ENCODE measurements around the gene PLA2G3. TPM values are rescaled to one million over a fixed set of nuclear protein-coding genes. Genes with fewer than 3 reads are reported as not detected.
A peak's percentile ranks its signal among the peaks of the same experiment; 100 is the strongest.

The PLA2G3 gene
- total and polyA plus RNA-seq, 2 experiments from 2014 or later: not detected

DNA sequence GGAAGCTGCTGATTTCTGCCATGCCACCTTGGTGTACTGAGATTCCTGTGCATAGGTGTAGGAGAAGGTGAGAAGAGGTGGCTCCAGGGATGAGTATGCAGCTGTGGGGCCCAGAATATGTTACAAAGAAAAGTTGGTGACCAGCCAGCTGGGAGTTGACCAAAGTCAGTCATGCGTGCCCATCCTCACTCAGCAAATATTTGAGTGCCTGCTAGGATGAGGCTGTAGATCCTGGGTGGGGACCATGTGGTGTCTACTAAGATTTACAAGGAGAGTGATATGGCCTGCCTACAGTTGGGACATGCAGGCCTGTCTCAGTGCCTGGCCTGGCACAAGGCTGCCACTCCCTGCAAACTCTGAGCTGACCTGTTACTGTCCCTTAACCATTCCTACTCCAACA lies 39.0 kb upstream of the PLA2G3 start:
- no peaks in the 10 kb centered on the region for H3K27me3 ChIP-seq (replicated peaks; ENCODE audit: insufficient read depth)
- peaks cover 39% of the 10 kb centered on the region for H3F3A ChIP-seq (ENCODE audit: insufficient read depth)
- no peaks in the 10 kb centered on the region for H3K36me3 ChIP-seq (ENCODE audit: low read depth)
- H3K79me2 ChIP-seq (ENCODE audit: insufficient read depth): peaks cover 79% of the 10 kb centered on the region
- H3K4me1 ChIP-seq (ENCODE audit: insufficient read depth): peaks cover 47% of the 10 kb centered on the region
- H3K27ac ChIP-seq: peak overlapping the region; percentile 75
- H3K9me2 ChIP-seq (ENCODE audit: insufficient read depth): no peaks in the 10 kb centered on the region
- H3K4me2 ChIP-seq (ENCODE audit: unreplicated experiment): peak overlapping the region; percentile 49
- peak; percentile 76 for DNase-seq
- no peak overlapping the region for H2AFZ ChIP-seq
- TF ChIP-seq EZH2 (IDR thresholded peaks at IDR 0.05; ENCODE audit: insufficient read depth, poor library complexity, severe bottlenecking) (no peak), EZH2phosphoT487 (IDR thresholded peaks at IDR 0.05; ENCODE audit: insufficient read depth, low read depth) (no peak)
- no peaks in the 10 kb centered on the region for H3K9me3 ChIP-seq (ENCODE audit: low read depth)
- no peak overlapping the region for H3K4me3 ChIP-seq
- H3K9ac ChIP-seq: no peak overlapping the region
- H4K20me1 ChIP-seq (ENCODE audit: insufficient read depth): no peaks in the 10 kb centered on the region
- in situ Hi-C loops (cut with MboI): no loop called here
- WGBS, 2 experiments (ENCODE audit: low coverage in 1 of 2, low lambda C conversion rate in 2 of 2, missing lambda C conversion rate in 2 of 2): 35 to 56% methylated on average over 1 of the region's 1 CpG

DNA sequence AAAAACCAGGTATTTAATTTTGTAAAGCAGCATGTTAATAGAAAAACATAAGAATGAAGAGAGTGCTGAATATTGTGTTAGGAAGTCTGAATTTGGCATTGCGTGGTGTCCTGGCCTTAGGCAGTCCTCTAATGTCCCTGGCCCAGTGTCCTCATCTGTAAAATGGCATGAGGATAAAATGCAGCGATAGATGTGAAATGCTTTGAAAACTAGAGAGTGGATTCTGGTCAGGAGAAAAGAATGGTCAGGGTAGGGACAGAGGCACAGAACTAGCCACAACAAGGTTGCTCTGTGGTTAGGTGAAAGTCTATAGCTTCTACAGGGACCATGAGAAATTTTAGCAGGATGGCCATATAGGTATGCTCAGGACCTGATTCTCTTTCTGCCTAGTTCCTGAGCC lies 38.6 kb upstream of the PLA2G3 start:
- in situ Hi-C loops (cut with MboI): no loop called here
- no peaks in the 10 kb centered on the region for H3K36me3 ChIP-seq (ENCODE audit: low read depth)

DNA sequence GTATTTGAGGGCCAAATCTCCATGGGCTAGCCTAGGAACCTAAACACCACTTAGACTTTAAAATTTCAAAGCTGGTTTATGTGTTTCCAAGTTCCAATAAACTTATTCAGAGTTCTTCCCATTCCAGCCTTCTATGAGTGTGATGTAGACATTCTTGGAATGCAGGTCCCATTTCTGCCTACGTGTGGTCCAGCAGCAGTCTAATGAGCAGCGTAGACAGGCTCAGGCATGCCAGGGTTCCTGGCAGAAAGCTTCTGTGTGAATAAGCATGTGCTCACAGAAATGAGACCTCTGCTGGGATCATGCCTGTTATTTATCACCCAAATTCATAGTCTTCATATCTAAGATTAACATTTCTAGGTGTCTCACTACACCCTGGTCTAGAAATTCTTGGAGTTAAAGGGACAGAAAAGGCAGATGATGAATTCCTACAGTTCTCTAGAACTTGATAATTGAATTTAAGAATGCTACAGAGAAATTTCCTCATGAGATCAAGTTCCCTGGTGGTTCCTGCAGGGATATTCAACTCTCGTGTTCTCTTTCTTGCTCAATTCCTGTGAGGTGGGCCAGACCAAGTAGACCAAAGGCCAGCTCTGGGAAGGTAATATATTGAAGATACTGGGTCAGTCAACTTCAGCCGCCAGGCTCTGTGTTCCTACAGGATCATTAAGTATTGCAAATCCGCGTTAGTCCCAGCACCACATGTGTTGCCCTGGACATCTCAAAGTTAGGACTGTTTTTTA lies 37.3 kb upstream of the PLA2G3 start:
- no peak overlapping the region for H2AFZ ChIP-seq
- TF ChIP-seq EZH2phosphoT487 (IDR thresholded peaks at IDR 0.05; ENCODE audit: insufficient read depth, low read depth): no peak
- TF ChIP-seq EZH2 (IDR thresholded peaks at IDR 0.05; ENCODE audit: insufficient read depth, poor library complexity, severe bottlenecking): no peak
- no peaks in the 10 kb centered on the region for H3K36me3 ChIP-seq (ENCODE audit: low read depth)
- peaks cover 78% of the 10 kb centered on the region for H3K79me2 ChIP-seq (ENCODE audit: insufficient read depth)
- in situ Hi-C loops (cut with MboI): no loop called here
- H3K27me3 ChIP-seq (replicated peaks; ENCODE audit: insufficient read depth): no peaks in the 10 kb centered on the region
- H3K9me3 ChIP-seq (ENCODE audit: low read depth): no peaks in the 10 kb centered on the region
- WGBS, 2 experiments (ENCODE audit: low coverage in 1 of 2, low lambda C conversion rate in 2 of 2, missing lambda C conversion rate in 2 of 2): 41 to 45% methylated on average over 6 of the region's 6 CpGs
- no peak overlapping the region for H3K4me3 ChIP-seq
- peak overlapping the region; percentile 75 for H3K27ac ChIP-seq
- H3K9ac ChIP-seq: peak overlapping the region; percentile 39
- DNase-seq: peak; percentile 96
- peak overlapping the region; percentile 39 for H3K4me2 ChIP-seq (ENCODE audit: unreplicated experiment)
- H3K4me1 ChIP-seq (ENCODE audit: insufficient read depth): peaks cover 62% of the 10 kb centered on the region
- peaks cover 57% of the 10 kb centered on the region for H3F3A ChIP-seq (ENCODE audit: insufficient read depth)
- H3K9me2 ChIP-seq (ENCODE audit: insufficient read depth): no peaks in the 10 kb centered on the region
- no peaks in the 10 kb centered on the region for H4K20me1 ChIP-seq (ENCODE audit: insufficient read depth)

More for the DNA sequence above, 38.6 kb upstream of the PLA2G3 start:
- Histone ChIP-seq H3K4me1 (ENCODE audit: insufficient read depth) (peaks cover 52% of the 10 kb centered on the region), H3F3A (ENCODE audit: insufficient read depth) (peaks cover 44% of the 10 kb centered on the region), H3K79me2 (ENCODE audit: insufficient read depth) (peaks cover 78% of the 10 kb centered on the region), H3K4me3 (no peak overlapping the region), H4K20me1 (ENCODE audit: insufficient read depth) (no peaks in the 10 kb centered on the region), H2AFZ (no peak overlapping the region), H3K4me2 (ENCODE audit: unreplicated experiment) (no peak overlapping the region), H3K27me3 (replicated peaks; ENCODE audit: insufficient read depth) (no peaks in the 10 kb centered on the region), H3K9me2 (ENCODE audit: insufficient read depth) (no peaks in the 10 kb centered on the region), H3K27ac (peak overlapping the region; percentile 75), H3K9me3 (ENCODE audit: low read depth) (no peaks in the 10 kb centered on the region), H3K9ac (no peak overlapping the region)
- TF ChIP-seq EZH2phosphoT487 (IDR thresholded peaks at IDR 0.05; ENCODE audit: insufficient read depth, low read depth): no peak
- no peak for TF ChIP-seq EZH2 (IDR thresholded peaks at IDR 0.05; ENCODE audit: insufficient read depth, poor library complexity, severe bottlenecking)
- 98 to 100% methylated on average over 2 of the region's 2 CpGs for WGBS, 2 experiments (ENCODE audit: low coverage in 1 of 2, low lambda C conversion rate in 2 of 2, missing lambda C conversion rate in 2 of 2)
- no peak for DNase-seq

DNA sequence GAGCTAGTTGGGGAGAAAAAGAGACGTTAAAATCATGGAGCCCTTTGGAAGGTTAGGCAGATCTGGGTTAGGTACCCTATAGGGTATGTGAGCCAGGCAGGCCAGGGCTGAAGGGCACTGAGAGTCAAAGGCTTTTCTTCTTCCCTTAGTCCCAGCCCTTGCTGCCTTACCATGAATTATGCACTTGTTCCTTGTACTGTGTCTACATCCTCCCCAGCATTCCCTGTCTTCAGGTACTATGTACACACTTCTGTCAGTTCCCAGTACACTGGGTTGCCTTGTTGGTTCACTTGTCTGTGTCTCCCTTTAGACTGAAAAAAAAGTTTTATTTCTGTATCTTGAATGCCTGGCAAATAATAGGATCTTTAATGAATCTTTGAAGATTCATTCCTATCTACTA lies 36.6 kb upstream of the PLA2G3 start:
- Histone ChIP-seq H3K27ac (peak overlapping the region; percentile 75), H3K79me2 (ENCODE audit: insufficient read depth) (peaks cover 78% of the 10 kb centered on the region), H3K27me3 (replicated peaks; ENCODE audit: insufficient read depth) (no peaks in the 10 kb centered on the region), H2AFZ (no peak overlapping the region), H3K4me2 (ENCODE audit: unreplicated experiment) (peak overlapping the region; percentile 17), H3K36me3 (ENCODE audit: low read depth) (no peaks in the 10 kb centered on the region), H3K4me3 (no peak overlapping the region), H3F3A (ENCODE audit: insufficient read depth) (peaks cover 63% of the 10 kb centered on the region), H4K20me1 (ENCODE audit: insufficient read depth) (no peaks in the 10 kb centered on the region), H3K4me1 (ENCODE audit: insufficient read depth) (peaks cover 69% of the 10 kb centered on the region), H3K9me3 (ENCODE audit: low read depth) (no peaks in the 10 kb centered on the region), H3K9me2 (ENCODE audit: insufficient read depth) (no peaks in the 10 kb centered on the region), H3K9ac (peak overlapping the region; percentile 4; the same call in 1 of the 2 replicates)
- DNase-seq: no peak
- WGBS, 2 experiments (ENCODE audit: low coverage in 1 of 2, low lambda C conversion rate in 2 of 2, missing lambda C conversion rate in 2 of 2): 95 to 100% methylated on average over 1 of the region's 1 CpG
- TF ChIP-seq EZH2 (IDR thresholded peaks at IDR 0.05; ENCODE audit: insufficient read depth, poor library complexity, severe bottlenecking) (no peak), EZH2phosphoT487 (IDR thresholded peaks at IDR 0.05; ENCODE audit: insufficient read depth, low read depth) (no peak)
- in situ Hi-C loops (cut with MboI): no loop called here
